Neural cell (in vitro differentiated cells): ENCODE data around the gene FOXK1. TPM values are rescaled to one million over a fixed set of nuclear protein-coding genes. Genes with fewer than 3 reads are reported as not detected.

Experiments
- H2AFZ ChIP-seq: fragments of 200-600, 300-800 bp; sonication (generic), shearing (Covaris generic); 2 replicates; pipeline ENCODE4 v1.6.0; 2014; ENCODE audit warnings: low read depth, mild to moderate bottlenecking, antibody characterized with exemption, low read length, moderate library complexity
- H3F3A ChIP-seq: fragments of 200-600 bp; shearing (Covaris generic); 2 replicates; pipeline ENCODE4 v1.6.1; 2016; ENCODE audit warnings: mild to moderate bottlenecking, moderate library complexity, mixed read lengths, antibody characterized with exemption, low read length; ENCODE audit not compliant: insufficient read depth, poor library complexity, severe bottlenecking
- H3K27ac ChIP-seq: fragments of 200-600, 300-800 bp; sonication (generic), shearing (Covaris generic); 2 replicates; pipeline ENCODE4 v1.5.1; 2014; ENCODE audit warnings: mild to moderate bottlenecking, low read length, moderate library complexity
- H3K27me3 ChIP-seq: fragments of 300-800, 200-600 bp; sonication (generic), shearing (Covaris generic); 2 replicates; pipeline ENCODE4 v1.6.0; 2014; ENCODE audit warnings: mild to moderate bottlenecking, low read depth, low read length, moderate library complexity; ENCODE audit not compliant: insufficient read depth
- H3K36me3 ChIP-seq: fragments of 300-800, 200-600 bp; sonication (generic), shearing (Covaris generic); 2 replicates; pipeline ENCODE4 v1.5.1; 2014; ENCODE audit warnings: mild to moderate bottlenecking, antibody characterized with exemption, low read length, moderate library complexity; ENCODE audit not compliant: insufficient read depth
- H3K4me2 ChIP-seq: fragments of 300-800, 200-600 bp; sonication (generic), shearing (Covaris generic); 2 replicates; pipeline ENCODE4 v1.6.0; 2014; ENCODE audit warnings: mild to moderate bottlenecking, low read length
- H3K4me3 ChIP-seq: fragments of 300-800, 200-600 bp; sonication (generic), shearing (Covaris generic); 2 replicates; pipeline ENCODE4 v1.5.1; 2014; ENCODE audit warnings: mild to moderate bottlenecking, low read length, moderate library complexity
- H3K79me2 ChIP-seq: fragments of 200-600 bp; shearing (Covaris generic); replicated peaks from 2 replicates; pipeline ENCODE4 v1.6.0; 2014; ENCODE audit warnings: mild to moderate bottlenecking, low read length, moderate library complexity; ENCODE audit not compliant: insufficient read depth
- H3K9ac ChIP-seq: fragments of 300-800, 200-600 bp; sonication (generic), shearing (Covaris generic); 2 replicates; pipeline ENCODE4 v1.6.1; 2016; ENCODE audit warnings: mild to moderate bottlenecking, low read length, mixed read lengths
- H3K9me2 ChIP-seq: fragments of 200-600 bp; shearing (Covaris generic); 2 replicates; pipeline ENCODE4 v1.6.1; 2016; ENCODE audit warnings: mild to moderate bottlenecking, low read length, mixed read lengths; ENCODE audit not compliant: insufficient read depth
- H3K9me3 ChIP-seq: fragments of 200-600, 300-800 bp; sonication (generic), shearing (Covaris generic); 2 replicates; pipeline ENCODE4 v1.6.1; 2016; ENCODE audit warnings: mild to moderate bottlenecking, mixed run types, low read length, moderate library complexity, mixed read lengths
- H4K20me1 ChIP-seq: fragments of 200-600 bp; shearing (Covaris generic); 2 replicates; pipeline ENCODE4 v1.6.1; 2016; ENCODE audit warnings: mild to moderate bottlenecking, mixed run types; ENCODE audit not compliant: insufficient read depth
- EP300 ChIP-seq: fragments of 450-650 bp; conservative IDR thresholded peaks from 2 replicates; pipeline ENCODE4 v1.6.1; 2014; ENCODE audit warnings: antibody characterized with exemption, mild to moderate bottlenecking, moderate library complexity; ENCODE audit not compliant: poor library complexity, severe bottlenecking
- EZH2 ChIP-seq: fragments of 200-600, 300-800 bp; shearing (Covaris generic), sonication (generic); IDR thresholded peaks from 2 replicates; pipeline ENCODE4 v1.6.1; 2014; ENCODE audit warnings: antibody characterized with exemption, low read length, borderline replicate concordance, mild to moderate bottlenecking; ENCODE audit not compliant: insufficient read depth, poor library complexity, severe bottlenecking
- MXI1 ChIP-seq: fragments of 450-650 bp; conservative IDR thresholded peaks from 2 replicates; pipeline ENCODE4 v1.6.1; 2014; ENCODE audit warnings: antibody characterized with exemption, mild to moderate bottlenecking; ENCODE audit not compliant: poor library complexity, severe bottlenecking
- POLR2AphosphoS5 ChIP-seq: IDR thresholded peaks from 2 replicates; pipeline ENCODE4 v1.6.1; 2012
- RAD21 ChIP-seq: fragments of 450-650 bp; conservative IDR thresholded peaks from 2 replicates; pipeline ENCODE4 v1.6.1; 2014; ENCODE audit warnings: antibody characterized with exemption, mild to moderate bottlenecking, moderate library complexity
- SMC3 ChIP-seq: fragments of 450-650 bp; conservative IDR thresholded peaks from 2 replicates; pipeline ENCODE4 v1.6.1; 2014; ENCODE audit warnings: antibody characterized with exemption, mild to moderate bottlenecking, moderate library complexity; ENCODE audit not compliant: poor library complexity
- TAF1 ChIP-seq: IDR thresholded peaks from 2 replicates; pipeline ENCODE4 v1.6.1; 2012; ENCODE audit warnings: low read depth
- polyA plus RNA-seq: library from polyadenylated mRNA; depleted of rRNA; stranded (reverse); fragments of >200 nt; gene quantifications from 2 replicates; pipeline ENCODE4 v1.2.3, GENCODE V29; 2014
- TF ChIP-seq, protein P1 (sequence below): fragments of 450-650 bp; IDR thresholded peaks from 2 replicates; pipeline ENCODE4 v1.5.1; 2014; ENCODE audit warnings: antibody characterized with exemption, mild to moderate bottlenecking, moderate library complexity; ENCODE audit not compliant: poor library complexity, severe bottlenecking
- TF ChIP-seq, protein P2 (sequence below): IDR thresholded peaks from 2 replicates; pipeline ENCODE4 v1.6.1; 2012; ENCODE audit warnings: borderline replicate concordance

FOXK1 gene
- polyA plus RNA-seq, 1 donor from 2014 or later: 7.4 TPM

DNA sequence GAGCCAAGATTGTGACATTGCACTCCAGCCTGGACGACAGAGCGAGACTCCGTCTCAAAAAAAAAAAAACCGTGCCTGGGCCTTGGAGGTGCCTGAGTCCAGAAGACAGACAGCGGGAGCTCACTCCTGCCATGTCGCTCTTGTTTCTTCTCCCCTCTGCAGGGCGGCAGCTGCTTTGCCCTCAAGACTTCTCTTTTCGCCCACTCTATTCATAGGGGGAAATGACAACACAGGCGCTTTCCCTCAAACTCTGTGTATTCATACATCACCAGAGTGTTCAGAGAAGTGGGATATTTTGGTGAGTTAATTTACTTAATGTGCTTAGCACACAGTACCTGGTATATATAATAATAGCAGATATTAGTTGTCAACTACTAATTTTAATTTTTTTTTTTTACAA, 44.5 kb downstream of the FOXK1 start:
- no peaks in the 10 kb centered on the region for H3K79me2 ChIP-seq
- no peaks in the 10 kb centered on the region for H3K9me3 ChIP-seq
- H4K20me1 ChIP-seq: no peaks in the 10 kb centered on the region
- H3K27ac ChIP-seq: no peak overlapping the region
- H2AFZ ChIP-seq: no peak overlapping the region
- no peaks in the 10 kb centered on the region for H3K9me2 ChIP-seq
- no peaks in the 10 kb centered on the region for H3F3A ChIP-seq
- H3K36me3 ChIP-seq: no peaks in the 10 kb centered on the region
- no peak overlapping the region for H3K9ac ChIP-seq
- H3K4me3 ChIP-seq: no peak overlapping the region
- H3K4me2 ChIP-seq: no peak overlapping the region
- no peaks in the 10 kb centered on the region for H3K27me3 ChIP-seq
- TF ChIP-seq EP300 (no peak), RAD21 (no peak), EZH2 (no peak), POLR2AphosphoS5 (no peak), MXI1 (no peak), SMC3 (no peak), TAF1 (no peak)
- TF ChIP-seq, protein P1, sequence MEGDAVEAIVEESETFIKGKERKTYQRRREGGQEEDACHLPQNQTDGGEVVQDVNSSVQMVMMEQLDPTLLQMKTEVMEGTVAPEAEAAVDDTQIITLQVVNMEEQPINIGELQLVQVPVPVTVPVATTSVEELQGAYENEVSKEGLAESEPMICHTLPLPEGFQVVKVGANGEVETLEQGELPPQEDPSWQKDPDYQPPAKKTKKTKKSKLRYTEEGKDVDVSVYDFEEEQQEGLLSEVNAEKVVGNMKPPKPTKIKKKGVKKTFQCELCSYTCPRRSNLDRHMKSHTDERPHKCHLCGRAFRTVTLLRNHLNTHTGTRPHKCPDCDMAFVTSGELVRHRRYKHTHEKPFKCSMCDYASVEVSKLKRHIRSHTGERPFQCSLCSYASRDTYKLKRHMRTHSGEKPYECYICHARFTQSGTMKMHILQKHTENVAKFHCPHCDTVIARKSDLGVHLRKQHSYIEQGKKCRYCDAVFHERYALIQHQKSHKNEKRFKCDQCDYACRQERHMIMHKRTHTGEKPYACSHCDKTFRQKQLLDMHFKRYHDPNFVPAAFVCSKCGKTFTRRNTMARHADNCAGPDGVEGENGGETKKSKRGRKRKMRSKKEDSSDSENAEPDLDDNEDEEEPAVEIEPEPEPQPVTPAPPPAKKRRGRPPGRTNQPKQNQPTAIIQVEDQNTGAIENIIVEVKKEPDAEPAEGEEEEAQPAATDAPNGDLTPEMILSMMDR: no peak
- TF ChIP-seq, protein P2, sequence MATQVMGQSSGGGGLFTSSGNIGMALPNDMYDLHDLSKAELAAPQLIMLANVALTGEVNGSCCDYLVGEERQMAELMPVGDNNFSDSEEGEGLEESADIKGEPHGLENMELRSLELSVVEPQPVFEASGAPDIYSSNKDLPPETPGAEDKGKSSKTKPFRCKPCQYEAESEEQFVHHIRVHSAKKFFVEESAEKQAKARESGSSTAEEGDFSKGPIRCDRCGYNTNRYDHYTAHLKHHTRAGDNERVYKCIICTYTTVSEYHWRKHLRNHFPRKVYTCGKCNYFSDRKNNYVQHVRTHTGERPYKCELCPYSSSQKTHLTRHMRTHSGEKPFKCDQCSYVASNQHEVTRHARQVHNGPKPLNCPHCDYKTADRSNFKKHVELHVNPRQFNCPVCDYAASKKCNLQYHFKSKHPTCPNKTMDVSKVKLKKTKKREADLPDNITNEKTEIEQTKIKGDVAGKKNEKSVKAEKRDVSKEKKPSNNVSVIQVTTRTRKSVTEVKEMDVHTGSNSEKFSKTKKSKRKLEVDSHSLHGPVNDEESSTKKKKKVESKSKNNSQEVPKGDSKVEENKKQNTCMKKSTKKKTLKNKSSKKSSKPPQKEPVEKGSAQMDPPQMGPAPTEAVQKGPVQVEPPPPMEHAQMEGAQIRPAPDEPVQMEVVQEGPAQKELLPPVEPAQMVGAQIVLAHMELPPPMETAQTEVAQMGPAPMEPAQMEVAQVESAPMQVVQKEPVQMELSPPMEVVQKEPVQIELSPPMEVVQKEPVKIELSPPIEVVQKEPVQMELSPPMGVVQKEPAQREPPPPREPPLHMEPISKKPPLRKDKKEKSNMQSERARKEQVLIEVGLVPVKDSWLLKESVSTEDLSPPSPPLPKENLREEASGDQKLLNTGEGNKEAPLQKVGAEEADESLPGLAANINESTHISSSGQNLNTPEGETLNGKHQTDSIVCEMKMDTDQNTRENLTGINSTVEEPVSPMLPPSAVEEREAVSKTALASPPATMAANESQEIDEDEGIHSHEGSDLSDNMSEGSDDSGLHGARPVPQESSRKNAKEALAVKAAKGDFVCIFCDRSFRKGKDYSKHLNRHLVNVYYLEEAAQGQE: no peak

DNA sequence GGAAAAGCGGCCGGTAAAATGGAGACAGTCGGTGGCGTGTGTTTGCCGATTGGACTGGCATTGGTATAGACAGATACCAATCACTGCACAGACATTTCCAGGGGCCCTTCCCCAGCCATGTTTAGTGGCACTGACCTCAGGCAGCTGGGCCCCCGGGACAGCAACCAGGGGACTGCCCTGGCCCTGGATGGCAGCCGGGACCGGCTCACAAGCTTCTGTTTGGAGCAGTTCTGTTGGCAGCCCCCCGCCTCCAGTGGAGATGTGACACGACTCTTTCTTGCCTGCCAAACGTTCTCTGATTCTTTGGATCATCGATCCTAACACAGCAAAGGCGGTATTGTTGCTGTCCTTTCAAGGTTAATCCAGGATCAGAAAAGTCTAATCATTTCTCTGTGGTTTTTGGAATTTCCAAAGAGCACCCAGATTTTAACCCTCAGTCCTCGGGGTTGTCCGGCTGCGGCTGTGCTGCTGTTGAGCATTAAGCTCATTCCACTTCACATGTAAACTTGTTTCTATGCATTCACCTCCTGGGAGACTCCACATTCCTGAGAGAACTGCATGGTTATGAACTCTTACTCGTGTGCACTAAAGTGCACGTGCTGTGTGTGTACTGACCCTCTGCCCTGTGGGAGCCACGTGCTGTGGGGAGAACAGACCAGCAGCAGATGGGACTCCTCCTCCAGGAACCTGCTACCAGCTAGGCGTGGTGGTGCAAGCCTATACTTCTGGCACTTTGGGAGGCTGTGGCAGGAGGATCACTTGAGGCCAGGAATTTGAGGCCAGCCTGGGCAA, 46.0 kb downstream of the FOXK1 start:
- H3K9me2 ChIP-seq: no peaks in the 10 kb centered on the region
- H3F3A ChIP-seq: no peaks in the 10 kb centered on the region
- H3K4me3 ChIP-seq: no peak overlapping the region
- no peaks in the 10 kb centered on the region for H4K20me1 ChIP-seq
- H3K9ac ChIP-seq: no peak overlapping the region
- H3K27me3 ChIP-seq: no peaks in the 10 kb centered on the region
- no peak overlapping the region for H3K27ac ChIP-seq
- no peak overlapping the region for H3K4me2 ChIP-seq
- no peak overlapping the region for H2AFZ ChIP-seq
- H3K79me2 ChIP-seq: no peaks in the 10 kb centered on the region
- TF ChIP-seq, protein P1: no peak
- no peak for TF ChIP-seq EZH2
- no peak for TF ChIP-seq EP300
- no peak for TF ChIP-seq POLR2AphosphoS5
- no peak for TF ChIP-seq TAF1
- no peak for TF ChIP-seq SMC3
- TF ChIP-seq, protein P2: no peak
- TF ChIP-seq MXI1: no peak
- no peak for TF ChIP-seq RAD21
- H3K9me3 ChIP-seq: no peaks in the 10 kb centered on the region
- no peaks in the 10 kb centered on the region for H3K36me3 ChIP-seq
